ENCODE data around the gene C16orf74. TPM values are rescaled to one million over a fixed set of nuclear protein-coding genes. Genes with fewer than 3 reads are reported as not detected.
A peak's percentile ranks its signal among the peaks of the same experiment; 100 is the strongest.

Gene C16orf74
- total and polyA plus RNA-seq, 8 donors = 1.1 to 24.9 (median 4.6) TPM; not detected in 3

- Histone ChIP-seq H3K27ac (no peak overlapping the region), H3K27me3 (no peaks in the 10 kb centered on the region), H3K9me3 (no peaks in the 10 kb centered on the region), H3K4me1 (no peaks in the 10 kb centered on the region), H3K4me3 (no peak overlapping the region), H3K36me3 (no peaks in the 10 kb centered on the region)
- intact Hi-C loops (cut with DNase I; ENCODE audit: low total_unique reads) = no loop called here
- 84 to 96% (median 91%) methylated on average over 5 to 12 of the region's 12 CpGs for WGBS, 5 donors
- TF ChIP-seq EP300 (IDR thresholded peaks at IDR 0.05) = no peak
- no peak for TF ChIP-seq CTCF (IDR thresholded peaks at IDR 0.05)
- TF ChIP-seq POLR2AphosphoS5 (IDR thresholded peaks at IDR 0.05) = no peak
- TF ChIP-seq POLR2A (IDR thresholded peaks at IDR 0.05) = no peak
- DNase-seq = no peak
These were observed 26.0 kb downstream of the C16orf74 start for GRCh38 chr16:85724936-85725335.

- TF ChIP-seq POLR2AphosphoS5 (IDR thresholded peaks at IDR 0.05) = no peak
- TF ChIP-seq EP300 (IDR thresholded peaks at IDR 0.05) = no peak
- no peak for TF ChIP-seq POLR2A (IDR thresholded peaks at IDR 0.05)
- no peak for TF ChIP-seq CTCF (IDR thresholded peaks at IDR 0.05)
- Histone ChIP-seq H3K4me1 (no peaks in the 10 kb centered on the region), H3K27me3 (no peaks in the 10 kb centered on the region), H3K4me3 (no peak overlapping the region), H3K9me3 (no peaks in the 10 kb centered on the region), H3K36me3 (no peaks in the 10 kb centered on the region), H3K27ac (no peak overlapping the region)
- DNase-seq = no peak
- 75 to 84% (median 79%) methylated on average over 20 of the region's 20 CpGs for WGBS, 5 donors
- intact Hi-C loops (cut with DNase I; ENCODE audit: low total_unique reads) = no loop called here
These were observed 26.6 kb downstream of the C16orf74 start for GRCh38 chr16:85724126-85724879.

DNA sequence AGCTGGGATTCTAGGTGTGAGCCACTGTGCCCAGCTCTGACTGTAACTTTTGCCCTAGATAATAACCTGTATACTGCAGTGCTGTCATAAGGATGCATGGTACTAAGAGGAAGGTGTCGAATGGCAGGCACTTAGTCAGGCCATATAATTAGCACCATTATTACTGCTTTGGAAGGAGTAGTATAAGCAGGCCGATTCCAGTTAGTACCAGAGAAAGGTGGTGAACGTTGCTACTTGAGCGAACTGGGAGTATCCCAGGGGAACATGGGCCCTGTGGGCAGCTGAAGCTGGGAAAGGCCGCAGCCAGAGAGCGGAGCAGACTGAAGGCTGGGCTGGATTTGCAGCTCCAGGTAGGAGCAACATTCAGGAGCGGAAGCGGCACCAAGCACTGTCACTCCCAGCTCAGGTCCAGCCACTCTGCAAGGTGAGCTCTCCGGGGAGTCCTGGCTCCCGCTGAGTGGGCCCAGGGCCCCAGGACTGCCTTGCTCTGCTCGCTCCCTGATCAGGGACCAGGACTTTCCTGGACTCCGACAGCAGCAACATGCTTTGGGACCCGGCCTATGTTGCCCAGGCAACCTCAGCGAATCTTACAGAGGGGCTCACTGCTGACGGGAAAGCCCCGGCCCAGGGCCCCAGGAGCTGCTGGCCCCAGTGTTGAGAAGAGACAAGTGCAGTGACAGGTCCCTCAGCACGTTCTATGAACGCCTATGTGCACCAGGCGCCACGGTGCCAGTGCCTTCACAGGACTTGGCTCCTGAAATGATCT, 28.6 kb downstream of the C16orf74 start:
- H3K27me3 ChIP-seq = peaks cover 0 to 5% (median 0%) of the 10 kb centered on the region in 3 donors
- no peak overlapping the region for H3K4me3 ChIP-seq
- H3K36me3 ChIP-seq = no peaks in the 10 kb centered on the region
- intact Hi-C loops (cut with DNase I; ENCODE audit: low total_unique reads) = no loop called here
- no peak for TF ChIP-seq POLR2A (IDR thresholded peaks at IDR 0.05)
- no peak for TF ChIP-seq POLR2AphosphoS5 (IDR thresholded peaks at IDR 0.05)
- TF ChIP-seq EP300 (IDR thresholded peaks at IDR 0.05) = no peak
- TF ChIP-seq CTCF (IDR thresholded peaks at IDR 0.05) = no peak
- H3K9me3 ChIP-seq = no peaks in the 10 kb centered on the region
- 90 to 95% (median 94%) methylated on average over 13 to 20 of the region's 20 CpGs for WGBS, 5 donors
- H3K27ac ChIP-seq = no peak overlapping the region
- DNase-seq = no peak
- H3K4me1 ChIP-seq = peaks cover 0 to 14% (median 5%) of the 10 kb centered on the region in 4 donors

DNA sequence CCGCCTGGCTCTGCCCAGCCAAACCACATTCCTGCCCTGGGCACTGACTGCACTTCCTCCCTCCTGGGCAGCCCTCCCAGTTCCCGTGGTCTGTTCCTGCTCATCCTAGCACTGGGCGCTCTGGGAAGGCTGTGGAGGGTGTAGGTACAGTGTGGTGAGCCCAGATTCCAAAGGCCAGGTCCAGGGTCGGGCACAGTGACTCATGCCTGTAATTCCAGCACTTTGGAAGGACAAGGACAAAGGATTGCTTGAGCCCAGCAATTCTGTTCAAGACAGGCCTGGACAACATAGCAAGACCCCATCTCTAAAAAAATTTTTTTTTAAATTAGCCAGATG, 30.6 kb downstream of the C16orf74 start:
- Histone ChIP-seq H3K27me3 (peaks cover 0 to 11% (median 0%) of the 10 kb centered on the region in 3 donors), H3K27ac (no peak overlapping the region), H3K9me3 (no peaks in the 10 kb centered on the region), H3K4me1 (peaks cover 0 to 28% (median 5%) of the 10 kb centered on the region in 4 donors), H3K4me3 (no peak overlapping the region), H3K36me3 (no peaks in the 10 kb centered on the region)
- 49 to 64% (median 54%) methylated on average over 4 of the region's 4 CpGs for WGBS, 5 donors
- DNase-seq = peak in 1 of 2 donors; percentile 47
- TF ChIP-seq POLR2AphosphoS5 (IDR thresholded peaks at IDR 0.05) (no peak), POLR2A (IDR thresholded peaks at IDR 0.05) (no peak), CTCF (IDR thresholded peaks at IDR 0.05) (no peak), EP300 (IDR thresholded peaks at IDR 0.05) (no peak)
- intact Hi-C loops (cut with DNase I; ENCODE audit: low total_unique reads) = no loop called here
